Suprapubic skin (tissue), 3 donors: Measurements from ENCODE around the gene EEPD1.

Experiments used
- POLR2A ChIP-seq, 2 donors: fragments of 450-650 bp; IDR thresholded peaks; one replicate each; pipeline ENCODE4 v1.6.1; 2017; ENCODE audit warnings: antibody characterized with exemption in 2 of 2, mild to moderate bottlenecking in 2 of 2, moderate library complexity in 2 of 2
- TF ChIP-seq, protein P1 (sequence below), 2 donors: fragments of 200-600 bp in 1 of 2; fragments of 450-650 bp in 1 of 2; sonication (generic) in 1 of 2; IDR thresholded peaks; one replicate each; pipeline ENCODE4 v1.5.1; 2016 to 2019; ENCODE audit warnings: antibody characterized with exemption in 2 of 2, mild to moderate bottlenecking in 1 of 2, moderate library complexity in 1 of 2

DNA sequence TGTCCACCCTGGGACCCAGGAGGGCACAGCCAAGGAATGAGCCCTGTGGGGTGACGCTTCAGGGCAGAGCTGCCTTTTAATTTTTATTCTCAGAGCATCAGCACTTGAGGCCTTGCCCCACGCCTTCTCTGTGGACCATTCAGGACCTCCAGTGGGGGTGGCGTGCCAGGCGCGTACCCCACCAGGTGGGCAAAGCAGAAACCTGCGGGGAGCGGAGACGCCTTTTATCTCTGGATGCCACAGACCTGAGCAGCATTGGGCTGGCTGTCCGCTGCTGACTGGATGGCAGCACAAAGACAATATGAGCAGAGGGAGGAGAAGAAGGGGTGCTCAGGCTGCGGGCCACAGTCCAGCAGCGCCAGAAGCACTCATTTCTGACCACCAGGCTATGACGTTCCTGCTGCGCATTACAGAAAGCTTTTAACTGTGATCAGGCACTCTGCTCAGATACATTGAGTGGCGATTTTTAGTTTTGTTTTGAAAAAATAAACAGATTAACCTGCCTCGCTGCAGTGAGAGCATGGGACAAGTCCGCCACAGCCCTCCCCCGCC lies 146.2 kb downstream of the EEPD1 start:
- TF ChIP-seq POLR2A (IDR thresholded peaks at IDR 0.05): no peak
- TF ChIP-seq, protein P1, sequence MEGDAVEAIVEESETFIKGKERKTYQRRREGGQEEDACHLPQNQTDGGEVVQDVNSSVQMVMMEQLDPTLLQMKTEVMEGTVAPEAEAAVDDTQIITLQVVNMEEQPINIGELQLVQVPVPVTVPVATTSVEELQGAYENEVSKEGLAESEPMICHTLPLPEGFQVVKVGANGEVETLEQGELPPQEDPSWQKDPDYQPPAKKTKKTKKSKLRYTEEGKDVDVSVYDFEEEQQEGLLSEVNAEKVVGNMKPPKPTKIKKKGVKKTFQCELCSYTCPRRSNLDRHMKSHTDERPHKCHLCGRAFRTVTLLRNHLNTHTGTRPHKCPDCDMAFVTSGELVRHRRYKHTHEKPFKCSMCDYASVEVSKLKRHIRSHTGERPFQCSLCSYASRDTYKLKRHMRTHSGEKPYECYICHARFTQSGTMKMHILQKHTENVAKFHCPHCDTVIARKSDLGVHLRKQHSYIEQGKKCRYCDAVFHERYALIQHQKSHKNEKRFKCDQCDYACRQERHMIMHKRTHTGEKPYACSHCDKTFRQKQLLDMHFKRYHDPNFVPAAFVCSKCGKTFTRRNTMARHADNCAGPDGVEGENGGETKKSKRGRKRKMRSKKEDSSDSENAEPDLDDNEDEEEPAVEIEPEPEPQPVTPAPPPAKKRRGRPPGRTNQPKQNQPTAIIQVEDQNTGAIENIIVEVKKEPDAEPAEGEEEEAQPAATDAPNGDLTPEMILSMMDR (IDR thresholded peaks at IDR 0.05): no peak
